Left renal cortex interstitium (tissue), 4 donors: ENCODE data around the gene LRSAM1. TPM values are rescaled to one million over a fixed set of nuclear protein-coding genes. Genes with fewer than 3 reads are reported as not detected.

Experiments
- DNase-seq, 4 donors: peaks; one replicate each; pipeline ENCODE4 v3.0.0-alpha.2; 2013; ENCODE audit warnings: low read depth in 4 of 4, low spot score in 2 of 4, missing footprints in 1 of 4
- polyA plus RNA-seq, 4 donors: library from polyadenylated mRNA; unstranded; fragments of 120-200 nt; gene quantifications; one replicate each; pipeline ENCODE4 v1.2.1, GENCODE V29; 2013; ENCODE audit not compliant: insufficient read length in 4 of 4

The LRSAM1 gene
- polyA plus RNA-seq, 4 donors = 14.2 to 26.1 (median 19.1) TPM

DNA sequence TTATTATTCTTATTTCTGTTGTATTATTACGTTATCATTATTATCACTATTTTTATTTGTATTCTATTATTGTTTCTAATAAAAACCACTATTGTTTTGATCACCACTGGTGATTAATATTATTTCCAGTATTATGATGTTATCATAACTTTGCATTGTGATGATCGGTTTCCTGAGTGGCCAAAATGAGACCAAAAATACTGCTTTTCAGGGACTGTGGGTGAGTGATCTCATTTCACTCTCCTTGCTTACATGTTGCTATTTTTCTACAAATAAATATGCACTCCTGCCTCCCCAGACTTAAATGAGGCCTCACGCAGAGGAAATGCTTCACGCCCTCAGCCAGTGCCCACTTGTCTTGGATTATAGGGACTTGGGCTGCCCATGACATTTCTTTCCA is 78.4 kb downstream of the LRSAM1 start:
- DNase-seq = no peak

- no peak for DNase-seq
Observed at GRCh38 chr9:127530206-127530941, 79.1 kb downstream of the LRSAM1 start.

GRCh38 chr9:127531676-127532075 is 80.4 kb downstream of the LRSAM1 start:
- DNase-seq = no peak

DNA sequence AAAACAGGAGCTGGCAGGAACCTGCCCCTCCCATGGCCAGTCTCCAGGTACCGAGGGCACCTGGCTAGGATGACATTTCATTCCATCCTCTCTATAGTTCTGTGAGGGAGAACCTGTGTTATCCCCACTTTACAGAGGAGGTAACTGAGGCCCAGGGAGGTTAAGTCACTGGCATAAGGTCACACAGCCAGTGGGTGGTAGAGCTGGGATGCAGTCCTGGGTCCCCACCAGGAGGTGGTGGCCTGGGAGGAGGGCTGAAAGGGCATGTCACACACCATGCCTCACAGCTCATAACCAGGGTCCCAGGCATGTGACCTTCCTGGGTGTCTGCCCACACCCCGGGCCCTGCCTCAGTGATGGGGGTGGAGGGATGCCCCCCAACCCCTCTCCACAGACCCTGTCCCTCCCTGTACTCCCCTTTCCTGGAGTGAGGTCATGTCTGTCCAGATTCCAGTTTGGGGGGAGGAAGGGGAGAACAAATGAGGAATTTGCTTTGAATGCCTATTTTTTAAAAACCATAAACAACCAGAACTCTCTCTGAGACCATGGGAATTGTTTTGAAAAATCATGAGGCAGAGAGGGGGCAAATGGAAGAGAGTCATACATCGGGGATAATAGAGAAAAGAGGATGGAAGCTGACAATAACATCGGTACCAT is 83.1 kb downstream of the LRSAM1 start:
- DNase-seq = no peak

GRCh38 chr9:127534931-127535330 is 83.6 kb downstream of the LRSAM1 start:
- DNase-seq = no peak

GRCh38 chr9:127535396-127535795 is 84.1 kb downstream of the LRSAM1 start:
- DNase-seq = no peak

DNA sequence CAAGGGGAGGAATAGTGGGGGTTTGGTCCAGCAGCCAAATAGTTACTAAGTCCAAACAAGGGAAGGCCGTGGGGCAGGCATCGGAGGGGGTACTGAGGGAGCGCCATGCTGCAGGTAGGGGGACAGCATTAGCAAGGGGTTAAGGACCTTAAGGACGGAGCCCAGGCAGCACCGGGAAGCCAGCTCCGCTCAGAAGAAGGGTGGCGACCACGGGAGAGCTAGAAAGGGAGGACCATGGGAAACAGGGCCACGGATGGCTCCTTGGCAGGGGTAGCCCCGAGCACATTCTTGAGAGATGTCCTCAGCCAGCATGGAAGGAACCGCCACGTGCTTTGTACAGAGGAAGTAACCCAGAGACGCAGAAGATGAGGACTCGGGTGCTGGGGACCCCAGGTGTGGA is 84.5 kb downstream of the LRSAM1 start:
- DNase-seq = no peak

- no peak for DNase-seq
Observed at GRCh38 chr9:127536499-127536898, 85.2 kb downstream of the LRSAM1 start.

DNA sequence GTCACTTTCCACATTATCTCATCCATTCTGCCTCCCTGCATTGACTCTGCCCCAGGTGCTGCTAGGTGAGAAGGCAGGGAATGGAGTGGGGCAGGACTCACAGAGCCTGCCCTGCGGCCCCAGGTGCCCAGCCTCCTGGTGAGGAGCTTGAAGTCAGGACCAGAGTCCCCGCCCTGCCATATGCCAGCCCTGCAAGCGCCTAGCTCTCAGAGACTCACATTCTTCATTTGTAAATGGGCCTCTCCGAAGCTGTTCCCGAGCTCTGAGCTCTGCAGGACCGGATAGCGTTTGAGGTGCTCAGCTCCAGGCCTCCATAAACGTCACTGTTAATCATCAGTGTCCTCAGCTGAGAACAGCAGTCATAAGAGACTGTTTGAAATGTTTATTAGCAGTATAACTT is 85.7 kb downstream of the LRSAM1 start:
- no peak for DNase-seq

DNA sequence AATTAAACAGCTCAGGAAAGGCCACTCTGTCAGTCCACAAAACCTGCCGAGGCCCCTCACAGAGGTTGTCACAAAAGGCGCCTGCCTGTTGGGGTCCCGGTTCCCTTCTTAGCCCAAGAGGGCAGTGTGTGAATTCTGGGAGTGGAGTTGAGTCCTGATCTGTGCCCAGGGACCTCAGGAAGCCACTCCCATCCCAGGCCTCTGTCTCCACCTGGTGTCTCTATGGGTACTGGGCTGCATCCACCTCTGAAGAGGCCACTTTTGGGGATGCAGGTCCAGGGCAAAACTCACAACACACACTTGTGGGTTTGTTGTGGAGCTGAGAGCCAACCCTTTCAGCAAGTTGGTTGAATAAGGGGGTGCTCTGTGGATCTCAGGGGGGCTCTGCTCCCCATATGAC is 86.5 kb downstream of the LRSAM1 start:
- DNase-seq = no peak

DNA sequence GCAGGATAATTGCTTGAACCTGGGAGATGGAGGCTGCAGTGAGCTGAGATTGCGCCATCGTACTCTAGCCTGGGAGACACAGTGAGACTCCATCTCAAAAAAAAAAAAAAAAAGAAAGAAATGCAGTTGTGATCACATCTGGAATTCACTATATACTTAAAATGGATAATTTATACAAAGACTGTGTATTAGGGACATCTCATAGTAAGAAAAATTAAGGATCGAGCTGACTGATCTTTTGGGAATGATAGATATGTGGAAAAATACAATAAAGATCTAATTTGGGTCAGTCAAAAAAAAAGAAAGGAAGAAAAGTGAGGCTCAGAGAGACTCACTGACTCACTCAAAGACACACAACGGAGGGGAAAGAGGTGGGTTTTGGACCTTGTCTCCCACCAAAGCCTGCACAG is 87.5 kb downstream of the LRSAM1 start:
- DNase-seq = no peak

DNA sequence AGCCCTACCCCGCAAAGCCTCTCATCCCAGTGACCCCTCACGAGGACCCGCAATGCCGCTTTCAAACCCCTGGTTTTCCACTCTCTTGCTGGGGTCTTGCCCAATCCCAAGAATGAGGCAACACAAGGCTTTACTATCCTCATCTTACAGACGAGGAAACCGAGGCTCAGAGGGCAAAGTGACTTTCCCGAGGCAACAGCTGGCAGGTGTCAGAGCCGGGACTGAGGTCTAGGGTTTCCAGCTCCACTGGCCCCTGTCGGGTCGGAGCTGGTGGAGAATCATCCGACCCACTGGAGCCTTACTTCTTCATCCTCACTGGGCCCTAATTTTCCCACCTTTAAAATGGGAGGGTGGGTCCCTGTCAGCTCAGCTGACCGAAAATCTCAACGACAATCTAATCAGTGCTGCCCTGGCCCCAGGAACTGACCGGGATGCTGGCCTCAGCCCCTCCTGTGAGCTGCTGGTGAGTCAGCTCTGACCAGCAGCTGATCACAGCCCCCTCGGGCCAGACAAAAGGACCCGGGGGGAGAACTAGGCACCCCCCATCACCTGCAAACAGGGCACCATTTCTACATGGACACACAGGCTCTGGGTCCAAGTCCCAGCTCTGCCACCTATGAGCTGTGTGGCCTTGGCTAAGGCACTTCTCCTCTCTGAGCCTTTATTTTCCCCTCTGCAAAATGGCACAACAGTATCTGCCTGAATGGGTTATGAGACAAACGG is 88.1 kb downstream of the LRSAM1 start:
- DNase-seq = no peak

DNA sequence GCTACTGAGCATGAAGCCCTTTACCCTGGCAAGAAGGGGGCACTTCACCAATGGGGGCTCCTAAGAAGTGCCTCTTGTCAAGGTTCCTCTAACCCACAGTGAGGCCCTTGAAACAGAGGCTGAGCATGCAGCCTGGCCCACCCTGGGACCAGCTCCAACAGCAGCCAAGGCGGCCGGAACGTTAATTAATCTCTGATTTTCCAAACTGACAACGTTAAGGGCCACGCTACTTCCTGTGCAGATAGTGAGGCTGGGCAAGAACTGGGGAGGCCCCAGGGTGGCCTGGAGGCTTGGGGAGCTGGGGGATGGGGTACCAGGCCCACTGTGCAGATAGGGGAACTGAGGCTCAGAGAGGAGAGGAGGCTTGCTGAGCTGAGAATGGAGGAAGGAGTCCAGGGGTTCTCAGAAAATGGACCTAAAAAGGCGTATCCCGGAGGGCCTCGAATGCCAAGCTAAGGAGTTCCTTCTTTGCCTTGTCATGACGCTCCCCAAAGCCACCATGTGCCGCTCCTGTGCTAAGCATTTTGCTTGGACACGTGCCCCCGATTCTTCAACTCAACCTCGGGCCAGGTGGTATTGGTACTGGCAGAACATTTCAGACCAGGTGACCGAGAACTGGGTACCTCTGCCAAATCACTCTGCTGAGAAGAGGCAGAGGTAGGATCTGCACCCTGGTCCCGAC is 88.8 kb downstream of the LRSAM1 start:
- DNase-seq = no peak

DNA sequence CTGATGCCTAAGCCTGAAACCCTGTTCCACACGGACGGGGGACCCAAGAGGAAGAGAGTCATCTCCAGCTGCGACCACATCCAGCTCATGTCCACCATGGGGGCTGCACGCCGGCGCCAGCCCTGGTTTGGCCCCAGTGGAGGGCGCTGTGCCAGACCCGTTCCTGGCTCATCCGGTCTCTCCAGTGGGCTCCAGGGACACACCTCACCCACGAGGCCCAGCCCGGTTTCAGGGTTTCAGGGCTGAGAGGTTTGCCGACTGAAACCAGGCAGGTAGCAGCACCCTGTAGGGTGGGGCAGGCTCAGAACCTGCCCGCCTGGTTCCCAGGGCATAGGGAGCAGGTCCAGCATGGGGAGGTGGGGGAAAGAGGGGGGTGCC is 89.3 kb downstream of the LRSAM1 start:
- no peak for DNase-seq

DNA sequence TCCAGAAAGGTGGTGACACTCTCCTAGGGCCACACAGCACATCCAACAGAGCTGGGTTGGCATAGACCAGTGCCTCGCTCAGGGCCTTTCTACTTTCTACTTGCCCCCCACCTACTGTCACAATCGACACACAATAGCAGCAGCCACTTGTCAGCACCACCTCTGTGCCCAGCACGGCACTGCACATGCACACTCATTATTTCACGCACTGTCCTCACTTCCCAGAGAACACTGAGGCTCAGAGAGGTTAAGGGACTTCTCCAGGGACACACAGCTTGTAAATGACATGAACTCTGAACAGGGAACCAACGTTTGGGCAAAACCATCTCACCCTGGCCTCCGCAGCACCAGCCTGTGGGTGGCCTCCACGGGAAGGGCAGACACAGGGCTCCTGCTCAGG is 89.9 kb downstream of the LRSAM1 start:
- DNase-seq = no peak

DNA sequence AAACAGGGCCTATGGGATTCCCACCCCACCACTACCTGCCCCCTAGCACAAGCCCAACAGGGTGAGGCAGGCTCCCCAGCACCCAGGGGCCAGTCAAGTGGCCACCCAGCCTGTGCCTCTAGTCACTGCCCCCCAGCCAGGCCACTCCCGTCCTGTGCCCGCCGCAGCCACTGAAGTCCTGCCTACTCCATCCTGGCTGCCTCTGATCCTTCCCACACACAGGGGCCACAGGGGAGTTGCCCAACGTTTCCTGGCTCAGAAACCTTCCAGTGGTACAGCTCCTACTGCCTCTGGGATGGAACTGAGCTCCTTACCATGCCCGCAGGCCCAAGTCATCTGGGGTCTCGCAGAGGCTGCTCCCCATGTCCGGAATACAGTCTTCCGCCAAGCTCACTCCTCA is 90.6 kb downstream of the LRSAM1 start:
- DNase-seq = no peak

DNA sequence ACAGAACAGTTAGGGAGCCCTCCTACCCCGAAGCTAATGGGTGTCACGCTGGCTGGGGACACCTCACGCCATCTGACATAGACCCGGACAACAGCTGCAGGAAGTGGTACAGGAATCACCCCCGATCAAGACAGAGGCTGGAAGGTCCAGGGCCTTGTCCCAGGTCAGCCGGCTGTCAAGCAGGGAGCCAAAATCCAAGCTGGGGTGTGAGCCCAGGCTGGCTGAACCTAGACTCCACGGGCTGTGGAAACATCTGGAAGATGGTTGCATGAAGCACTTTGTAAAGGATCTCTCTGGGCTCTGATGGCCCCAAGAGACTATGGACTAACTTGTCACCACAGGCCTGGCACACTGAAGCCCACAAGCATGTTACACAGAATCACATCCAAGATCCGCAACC is 91.9 kb downstream of the LRSAM1 start:
- DNase-seq = no peak

- DNase-seq = no peak
Observed at GRCh38 chr9:127543973-127544533, 92.7 kb downstream of the LRSAM1 start.

DNA sequence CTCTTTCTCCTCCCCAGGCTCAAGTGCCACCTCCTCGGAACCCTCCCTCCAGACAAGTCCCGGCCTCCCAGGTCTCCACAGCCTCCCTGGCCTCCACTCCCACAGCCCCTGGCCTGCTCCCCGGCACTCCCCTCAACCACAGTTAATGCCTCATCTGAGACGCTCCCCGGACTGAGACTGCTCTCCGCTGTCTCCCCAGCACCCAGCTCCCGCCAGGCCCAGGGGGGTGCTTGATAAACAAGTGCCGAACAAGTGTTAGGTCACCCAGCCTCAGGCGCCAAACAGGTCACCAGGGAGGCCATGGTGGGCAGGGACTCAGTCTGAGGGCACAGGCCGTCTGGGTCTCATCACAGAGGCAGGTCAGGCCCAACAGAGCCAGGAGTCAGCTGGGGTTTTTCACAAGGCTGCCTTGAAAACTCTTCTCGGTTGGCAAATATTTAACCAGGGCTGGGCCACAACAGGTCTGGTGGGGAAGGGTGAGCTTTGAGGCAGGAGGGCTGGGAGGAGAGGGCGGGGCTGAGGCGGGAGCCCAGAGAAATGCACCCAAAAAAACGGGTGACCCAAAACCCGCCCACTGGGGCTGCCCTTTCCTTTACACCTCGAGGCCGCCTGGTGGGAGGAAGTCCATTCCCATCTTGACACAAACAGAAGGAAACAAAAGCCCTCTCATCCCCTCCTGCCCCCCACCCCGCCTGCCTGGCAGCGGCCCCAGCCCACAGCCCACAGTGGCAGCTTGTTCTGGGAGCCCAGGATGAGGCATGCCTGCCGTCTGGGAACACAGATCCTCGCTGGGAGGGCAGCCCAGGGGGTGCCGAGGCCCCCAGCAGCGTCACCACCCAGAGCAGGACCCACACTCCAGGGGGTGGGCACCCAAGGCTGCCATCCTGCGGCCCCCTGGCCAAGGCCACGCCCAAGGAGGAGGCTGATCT is 94.2 kb downstream of the LRSAM1 start:
- peak in 1 of 4 donors; percentile 71 for DNase-seq
